GM21825 (cell line): ENCODE data around the gene FOXL2.

Experiments
- ATAC-seq: cut with Tn5 transposase; IDR thresholded peaks from one replicate; pipeline ENCODE4 v1.9.1; 2021; ENCODE audit warnings: mild to moderate bottlenecking, moderate library complexity; ENCODE audit not compliant: unreplicated experiment

Gene FOXL2

GRCh38 chr3:138898708-138899107 lies 48.2 kb downstream of the FOXL2 start:
- ATAC-seq = no peak

DNA sequence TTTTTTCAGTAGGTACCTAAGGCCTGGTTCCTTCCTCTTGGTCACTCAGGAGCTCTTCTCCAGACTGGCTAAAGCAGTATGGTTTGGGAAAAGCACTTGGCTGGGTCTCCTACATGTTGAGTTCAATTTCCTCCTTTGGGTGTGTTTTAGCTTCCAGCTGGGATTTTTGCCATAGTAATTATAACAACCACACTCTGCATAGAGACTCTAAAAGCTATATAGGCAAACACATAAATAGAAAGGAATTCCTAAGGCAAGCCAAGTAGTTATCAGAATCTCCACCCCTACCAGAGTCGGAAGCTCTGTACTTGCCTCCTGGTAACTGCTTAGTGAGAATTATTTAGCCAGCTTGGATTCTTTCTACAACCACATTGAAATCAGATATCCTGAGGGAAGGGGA lies 48.6 kb downstream of the FOXL2 start:
- no peak for ATAC-seq
